ENCODE data around the gene TIGD2. TPM values are rescaled to one million over a fixed set of nuclear protein-coding genes. Genes with fewer than 3 reads are reported as not detected.

TIGD2 gene
- total RNA-seq, 1 experiment from 2014 or later, result 3.6 TPM

- H3K9me3 ChIP-seq (ENCODE audit: control insufficient read depth, insufficient read depth, low read depth, low read length), result no peaks in the 10 kb centered on the region
- intact Hi-C loops (cut with micrococcal nuclease; ENCODE audit: unreplicated experiment), result no loop called here
- H3K4me3 ChIP-seq (ENCODE audit: low read depth in 2 of 2, low read length in 2 of 2), result no peak overlapping the region
- ChIA-PET POLR2A (no interaction called here), CTCF (no interaction called here)
- BruUV-seq (replicated peaks), result no TSS peak
- H3K4me1 ChIP-seq (ENCODE audit: control insufficient read depth, insufficient read depth, low read length), result no peaks in the 10 kb centered on the region
- in situ Hi-C loops (cut with HindIII; ENCODE audit: low pct_unique_long_range_greater_than_20kb, low sequenced_read_pairs), result no loop called here
- H3K27me3 ChIP-seq (ENCODE audit: control insufficient read depth, insufficient read depth, low read length), result no peaks in the 10 kb centered on the region
- TF ChIP-seq POLR2AphosphoS5 (IDR thresholded peaks at IDR 0.05; ENCODE audit: low read depth, low read length) (no peak), REST (IDR thresholded peaks at IDR 0.05; ENCODE audit: insufficient read depth in 1 of 2, low read depth in 2 of 2, low read length in 1 of 2) (no peak), SIN3A (IDR thresholded peaks at IDR 0.05; ENCODE audit: borderline replicate concordance, insufficient read depth, low read depth, low read length) (no peak), TCF7L2 (IDR thresholded peaks at IDR 0.05; ENCODE audit: low read depth, low read length) (no peak)
- TF ChIP-seq, protein P1, sequence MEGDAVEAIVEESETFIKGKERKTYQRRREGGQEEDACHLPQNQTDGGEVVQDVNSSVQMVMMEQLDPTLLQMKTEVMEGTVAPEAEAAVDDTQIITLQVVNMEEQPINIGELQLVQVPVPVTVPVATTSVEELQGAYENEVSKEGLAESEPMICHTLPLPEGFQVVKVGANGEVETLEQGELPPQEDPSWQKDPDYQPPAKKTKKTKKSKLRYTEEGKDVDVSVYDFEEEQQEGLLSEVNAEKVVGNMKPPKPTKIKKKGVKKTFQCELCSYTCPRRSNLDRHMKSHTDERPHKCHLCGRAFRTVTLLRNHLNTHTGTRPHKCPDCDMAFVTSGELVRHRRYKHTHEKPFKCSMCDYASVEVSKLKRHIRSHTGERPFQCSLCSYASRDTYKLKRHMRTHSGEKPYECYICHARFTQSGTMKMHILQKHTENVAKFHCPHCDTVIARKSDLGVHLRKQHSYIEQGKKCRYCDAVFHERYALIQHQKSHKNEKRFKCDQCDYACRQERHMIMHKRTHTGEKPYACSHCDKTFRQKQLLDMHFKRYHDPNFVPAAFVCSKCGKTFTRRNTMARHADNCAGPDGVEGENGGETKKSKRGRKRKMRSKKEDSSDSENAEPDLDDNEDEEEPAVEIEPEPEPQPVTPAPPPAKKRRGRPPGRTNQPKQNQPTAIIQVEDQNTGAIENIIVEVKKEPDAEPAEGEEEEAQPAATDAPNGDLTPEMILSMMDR (IDR thresholded peaks at IDR 0.05), result no peak
- no peak overlapping the region for H3K27ac ChIP-seq (ENCODE audit: low read length)
- no peaks in the 10 kb centered on the region for H3K36me3 ChIP-seq (ENCODE audit: control insufficient read depth, insufficient read depth, low read length)
- no peak for ATAC-seq
- no peak for DNase-seq (ENCODE audit: low read depth, low spot score)
These were observed 51.2 kb downstream of the TIGD2 start for GRCh38 chr4:89162496-89162895.

DNA sequence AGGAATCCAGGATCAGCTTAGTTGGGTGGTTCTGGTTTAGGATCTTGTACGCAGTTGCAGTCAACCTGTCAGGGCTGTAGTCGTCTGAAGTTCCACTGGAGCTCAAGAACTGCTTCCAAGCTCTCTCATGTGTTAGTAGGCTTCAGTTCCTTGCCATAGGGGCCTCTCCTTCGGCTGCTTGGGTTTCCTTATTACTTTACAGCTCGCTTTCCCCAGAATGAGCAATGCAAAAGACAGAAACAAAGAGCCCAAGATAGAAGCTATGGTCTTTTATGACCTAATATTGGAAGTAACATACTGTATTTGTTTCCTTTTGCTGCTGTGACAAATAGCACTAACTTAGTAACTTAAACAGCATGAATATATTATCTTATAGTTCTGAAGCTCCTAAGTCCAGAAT is 51.7 kb downstream of the TIGD2 start:
- CTCF ChIA-PET, result no interaction called here
- H3K27me3 ChIP-seq (ENCODE audit: control insufficient read depth, insufficient read depth, low read length), result no peaks in the 10 kb centered on the region
- intact Hi-C loops (cut with micrococcal nuclease; ENCODE audit: unreplicated experiment) (no loop called here), in situ Hi-C loops (cut with HindIII; ENCODE audit: low pct_unique_long_range_greater_than_20kb, low sequenced_read_pairs) (no loop called here)
- H3K9me3 ChIP-seq (ENCODE audit: control insufficient read depth, insufficient read depth, low read depth, low read length), result no peaks in the 10 kb centered on the region
- POLR2A ChIA-PET, result no interaction called here
- H3K4me3 ChIP-seq (ENCODE audit: low read depth in 2 of 2, low read length in 2 of 2), result no peak overlapping the region
- no TSS peak for BruUV-seq (replicated peaks)
- ATAC-seq, result no peak
- H3K36me3 ChIP-seq (ENCODE audit: control insufficient read depth, insufficient read depth, low read length), result no peaks in the 10 kb centered on the region
- no peak for DNase-seq (ENCODE audit: low read depth, low spot score)
- TF ChIP-seq TCF7L2 (IDR thresholded peaks at IDR 0.05; ENCODE audit: low read depth, low read length), result no peak
- no peak for TF ChIP-seq REST (IDR thresholded peaks at IDR 0.05; ENCODE audit: insufficient read depth in 1 of 2, low read depth in 2 of 2, low read length in 1 of 2)
- TF ChIP-seq, protein P1 (IDR thresholded peaks at IDR 0.05), result no peak
- TF ChIP-seq POLR2AphosphoS5 (IDR thresholded peaks at IDR 0.05; ENCODE audit: low read depth, low read length), result no peak
- TF ChIP-seq SIN3A (IDR thresholded peaks at IDR 0.05; ENCODE audit: borderline replicate concordance, insufficient read depth, low read depth, low read length), result no peak
- H3K27ac ChIP-seq (ENCODE audit: low read length), result no peak overlapping the region
- H3K4me1 ChIP-seq (ENCODE audit: control insufficient read depth, insufficient read depth, low read length), result no peaks in the 10 kb centered on the region
